ENCODE results near the gene SHQ1. TPM values are rescaled to one million over a fixed set of nuclear protein-coding genes. Genes with fewer than 3 reads are reported as not detected.

The SHQ1 gene
- total RNA-seq, 1 experiment from 2014 or later: 32.5 TPM

DNA sequence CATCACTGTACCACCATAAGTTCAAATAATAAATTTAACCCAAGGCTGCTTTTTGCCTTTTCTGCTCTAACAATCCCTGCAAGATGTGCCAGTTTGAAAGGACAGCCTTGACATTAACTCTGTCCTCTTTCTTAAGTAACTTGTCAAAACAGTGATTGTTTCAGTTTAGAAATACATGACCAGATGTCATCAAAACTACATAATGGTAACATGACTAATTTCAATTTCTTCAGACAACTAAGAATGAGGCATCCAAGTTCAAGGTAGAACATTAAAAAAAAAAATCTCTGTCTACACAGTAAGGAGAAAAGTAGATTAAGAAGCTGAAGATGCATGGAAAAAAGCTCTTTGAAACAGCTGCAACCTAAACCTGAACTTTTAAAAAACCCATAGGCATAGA, 47.4 kb downstream of the SHQ1 start:
- DNase-seq: no peak
- no peak overlapping the region for H3K4me3 Mint-ChIP-seq
- no peak for TF ChIP-seq CTCF (conservative IDR thresholded peaks at IDR 0.05)
- Histone ChIP-seq H3K79me1 (ENCODE audit: insufficient read depth, low read depth, low read length, poor library complexity, severe bottlenecking) (no peaks in the 10 kb centered on the region), H4K91ac (ENCODE audit: insufficient read length, low read depth, low read length) (no peak overlapping the region), H2BK20ac (ENCODE audit: low read depth, low read length, poor library complexity, severe bottlenecking) (no peak overlapping the region), H3K9me3 (ENCODE audit: control insufficient read depth, low read depth, low read length) (no peaks in the 10 kb centered on the region), H3K4ac (ENCODE audit: low read depth, low read length) (no peak overlapping the region), H4K5ac (ENCODE audit: insufficient read length, low read depth, low read length) (no peak overlapping the region), H2BK5ac (ENCODE audit: insufficient read length, low read length) (no peak overlapping the region), H3K27ac (ENCODE audit: insufficient read length, low read depth, low read length) (no peak overlapping the region), H3K27me3 (ENCODE audit: insufficient read depth, low read length) (no peaks in the 10 kb centered on the region), H4K8ac (replicated peaks; ENCODE audit: insufficient read length, low read depth, low read length) (no peak overlapping the region), H3K4me2 (ENCODE audit: insufficient read depth, insufficient read length, low read length) (no peak overlapping the region), H3K9ac (ENCODE audit: extremely low read depth, insufficient read length, low read length) (no peak overlapping the region), H3K18ac (ENCODE audit: insufficient read length, low read depth, low read length) (no peak overlapping the region), H3T11ph (ENCODE audit: low read length) (no peak overlapping the region), H3K14ac (ENCODE audit: insufficient read depth, low read length) (no peak overlapping the region), H3K79me2 (ENCODE audit: insufficient read depth, low read length) (no peaks in the 10 kb centered on the region), H2BK120ac (ENCODE audit: low read depth, low read length, poor library complexity, severe bottlenecking) (no peak overlapping the region), H3K23me2 (ENCODE audit: insufficient read length, low read depth, low read length, poor library complexity, severe bottlenecking) (no peaks in the 10 kb centered on the region), H2AK5ac (ENCODE audit: insufficient read length, low read length) (no peak overlapping the region), H2BK15ac (ENCODE audit: low read depth, low read length) (no peak overlapping the region), H3K23ac (ENCODE audit: insufficient read length, low read depth, low read length) (no peak overlapping the region), H2AFZ (ENCODE audit: low read length) (no peak overlapping the region), H2BK12ac (ENCODE audit: insufficient read length, low read depth, low read length) (no peak overlapping the region), H3K56ac (ENCODE audit: insufficient read length, low read depth, low read length) (no peak overlapping the region), H4K20me1 (ENCODE audit: control insufficient read depth, insufficient read depth, insufficient read length) (peaks cover 3% of the 10 kb centered on the region), H3K4me1 (ENCODE audit: insufficient read depth, low read length) (peaks cover 9% of the 10 kb centered on the region; the same call in 1 of the 2 replicates)
- no peaks in the 10 kb centered on the region for H3K27me3 Mint-ChIP-seq (ENCODE audit: low read depth)
- H3K36me3 Mint-ChIP-seq (ENCODE audit: insufficient read depth in 1 of 3, low read depth in 3 of 3): 0 out of 7 replicates have a peak, but pooled peaks cover 0 to 2% (median 0%) of the 10 kb centered on the region in 3 experiments
- H3K27ac Mint-ChIP-seq: no peak overlapping the region
- H3K9me3 Mint-ChIP-seq: no peaks in the 10 kb centered on the region
- H3K4me1 Mint-ChIP-seq: peaks cover 30 to 36% of the 10 kb centered on the region in 2 experiments
